ENCODE measurements around the gene SYT15B.
"Not testable (repeated sequence)": the region's sequence is repeated elsewhere in the genome, so short reads cannot be mapped to it uniquely, and the experiment has no call there.

GRCh38 chr10:47770745-47771144 is 7.4 kb upstream of the SYT15B start:
- not testable (repeated sequence) for TF ChIP-seq YY1 (IDR thresholded peaks at IDR 0.05; ENCODE audit: insufficient read depth, insufficient read length); SUZ12 (IDR thresholded peaks at IDR 0.05; ENCODE audit: extremely low read depth, insufficient read depth, insufficient read length)
